ENCODE measurements around the gene BCAP31. TPM values are rescaled to one million over a fixed set of nuclear protein-coding genes. Genes with fewer than 3 reads are reported as not detected.

The BCAP31 gene
- total and polyA plus RNA-seq, 2 of the 13 experiments (the other 11 are each of a cell fraction or from before 2014, with no cell fraction given), result 139 to 178 TPM

DNA sequence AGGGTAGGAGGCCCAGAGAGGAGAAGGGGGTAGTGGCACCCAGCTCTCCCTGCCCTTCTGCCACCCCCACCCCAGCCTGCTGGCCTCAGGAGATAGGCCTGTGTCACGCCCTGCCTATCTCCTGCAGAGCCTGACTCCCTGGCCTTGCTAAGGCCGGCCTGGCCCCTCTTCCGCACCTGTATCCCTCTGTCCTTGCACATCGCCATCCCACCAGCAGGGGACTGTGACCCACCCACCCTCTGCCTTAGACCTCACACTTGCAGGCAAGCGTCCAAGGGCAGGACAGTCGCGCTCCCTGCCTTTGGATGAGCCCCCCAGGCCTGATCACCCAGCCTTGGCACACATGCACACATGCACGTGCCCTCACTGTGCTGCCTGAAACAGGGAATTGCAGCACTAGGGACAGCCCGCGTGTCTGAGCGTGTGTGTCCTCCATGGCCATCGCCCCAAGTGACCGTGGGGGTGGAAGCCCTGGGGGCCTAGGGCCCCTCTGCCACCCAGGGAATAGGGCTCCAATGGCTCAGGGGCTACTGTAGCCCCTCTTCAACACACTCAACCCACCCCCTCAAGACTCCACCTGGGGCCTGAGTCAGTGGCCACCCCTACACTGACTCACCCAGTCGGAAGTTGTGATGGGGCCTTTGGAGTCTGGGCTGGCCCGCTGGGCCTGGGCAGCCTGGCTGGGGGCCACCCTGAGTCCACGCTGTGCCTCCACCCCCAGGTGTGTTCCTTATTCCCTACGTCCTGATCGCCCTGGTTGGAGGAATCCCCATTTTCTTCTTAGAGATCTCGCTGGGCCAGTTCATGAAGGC lies 34.3 kb downstream of the BCAP31 start:
- no peaks in the 10 kb centered on the region for H3K9me3 ChIP-seq (ENCODE audit: low read length)
- peak overlapping the region; percentile 75 for H3K4me2 ChIP-seq (ENCODE audit: low read depth, low read length)
- peak; percentile 44 for ATAC-seq
- BruUV-seq (replicated peaks), result TSS peak; percentile 46
- H3K27ac ChIP-seq (ENCODE audit: extremely low read length, insufficient read depth, low read length), result no peak overlapping the region
- H3K79me2 ChIP-seq (ENCODE audit: insufficient read depth, low read length), result peaks cover 20% of the 10 kb centered on the region
- ChIA-PET CTCF (ENCODE audit: low intra/inter-chr PET ratio, low total read pairs) (no interaction called here), POLR2A (no interaction called here)
- no peak for DNase-seq (ENCODE audit: low spot score)
- H4K20me1 ChIP-seq (ENCODE audit: insufficient read depth, low read length), result peaks cover 22% of the 10 kb centered on the region
- H2AFZ ChIP-seq (ENCODE audit: low read length), result no peak overlapping the region
- H3K4me1 ChIP-seq (ENCODE audit: insufficient read depth, low read length), result peaks cover 24% of the 10 kb centered on the region; the same call in 1 of the 2 replicates
- H3K4me3 ChIP-seq (replicated peaks in 1 of 3; ENCODE audit: insufficient read depth in 1 of 3, low read depth in 2 of 3, low read length in 3 of 3), result peak overlapping the region; percentile 37 to 74 (median 68)
- no peak for FAIRE-seq
- in situ Hi-C loops (cut with HindIII; ENCODE audit: extremely low pct_ligation_motif_present, low pct_unique_long_range_greater_than_20kb) (no loop called here), intact Hi-C loops (cut with micrococcal nuclease; ENCODE audit: unreplicated experiment) (no loop called here)
- H3K36me3 ChIP-seq (replicated peaks in 1 of 2; ENCODE audit: control insufficient read depth in 1 of 2, insufficient read depth in 2 of 2, low read length in 2 of 2), result peaks cover 0 to 3% of the 10 kb centered on the region in 2 experiments; a peak in 2 of 5 replicates
- WGBS (ENCODE audit: low lambda C conversion rate), result 20% methylated on average over 1 of the region's 19 CpGs
- no peaks in the 10 kb centered on the region for H3K27me3 ChIP-seq (ENCODE audit: control insufficient read depth in 1 of 2, insufficient read depth in 2 of 2, low read length in 2 of 2)
- peak overlapping the region; percentile 64 for H3K9ac ChIP-seq (ENCODE audit: insufficient read depth, low read depth, low read length)
- TF ChIP-seq, protein P1, sequence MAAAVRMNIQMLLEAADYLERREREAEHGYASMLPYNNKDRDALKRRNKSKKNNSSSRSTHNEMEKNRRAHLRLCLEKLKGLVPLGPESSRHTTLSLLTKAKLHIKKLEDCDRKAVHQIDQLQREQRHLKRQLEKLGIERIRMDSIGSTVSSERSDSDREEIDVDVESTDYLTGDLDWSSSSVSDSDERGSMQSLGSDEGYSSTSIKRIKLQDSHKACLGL (CRISPR knock-in tag; IDR thresholded peaks at IDR 0.05), result no peak
- TF ChIP-seq TBP (CRISPR knock-in tag; IDR thresholded peaks at IDR 0.05), result no peak
- no peak for TF ChIP-seq RELA (CRISPR knock-in tag; IDR thresholded peaks at IDR 0.05)
- no peak for TF ChIP-seq MAF1 (CRISPR knock-in tag; IDR thresholded peaks at IDR 0.05; ENCODE audit: borderline replicate concordance)
- TF ChIP-seq NR2F1 (CRISPR knock-in tag; IDR thresholded peaks at IDR 0.05), result no peak
- TF ChIP-seq, protein P2, sequence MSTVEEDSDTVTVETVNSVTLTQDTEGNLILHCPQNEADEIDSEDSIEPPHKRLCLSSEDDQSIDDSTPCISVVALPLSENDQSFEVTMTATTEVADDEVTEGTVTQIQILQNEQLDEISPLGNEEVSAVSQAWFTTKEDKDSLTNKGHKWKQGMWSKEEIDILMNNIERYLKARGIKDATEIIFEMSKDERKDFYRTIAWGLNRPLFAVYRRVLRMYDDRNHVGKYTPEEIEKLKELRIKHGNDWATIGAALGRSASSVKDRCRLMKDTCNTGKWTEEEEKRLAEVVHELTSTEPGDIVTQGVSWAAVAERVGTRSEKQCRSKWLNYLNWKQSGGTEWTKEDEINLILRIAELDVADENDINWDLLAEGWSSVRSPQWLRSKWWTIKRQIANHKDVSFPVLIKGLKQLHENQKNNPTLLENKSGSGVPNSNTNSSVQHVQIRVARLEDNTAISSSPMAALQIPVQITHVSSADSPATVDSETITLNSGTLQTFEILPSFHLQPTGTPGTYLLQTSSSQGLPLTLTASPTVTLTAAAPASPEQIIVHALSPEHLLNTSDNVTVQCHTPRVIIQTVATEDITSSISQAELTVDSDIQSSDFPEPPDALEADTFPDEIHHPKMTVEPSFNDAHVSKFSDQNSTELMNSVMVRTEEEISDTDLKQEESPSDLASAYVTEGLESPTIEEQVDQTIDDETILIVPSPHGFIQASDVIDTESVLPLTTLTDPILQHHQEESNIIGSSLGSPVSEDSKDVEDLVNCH (CRISPR knock-in tag; IDR thresholded peaks at IDR 0.05), result no peak
- TF ChIP-seq GABPB1 (CRISPR knock-in tag; IDR thresholded peaks at IDR 0.05), result no peak
- TF ChIP-seq ZNF230 (CRISPR knock-in tag; IDR thresholded peaks at IDR 0.05), result no peak
- TF ChIP-seq RBFOX2 (IDR thresholded peaks at IDR 0.05; ENCODE audit: low read depth, low read length), result peak; percentile 69
- TF ChIP-seq, protein P3, sequence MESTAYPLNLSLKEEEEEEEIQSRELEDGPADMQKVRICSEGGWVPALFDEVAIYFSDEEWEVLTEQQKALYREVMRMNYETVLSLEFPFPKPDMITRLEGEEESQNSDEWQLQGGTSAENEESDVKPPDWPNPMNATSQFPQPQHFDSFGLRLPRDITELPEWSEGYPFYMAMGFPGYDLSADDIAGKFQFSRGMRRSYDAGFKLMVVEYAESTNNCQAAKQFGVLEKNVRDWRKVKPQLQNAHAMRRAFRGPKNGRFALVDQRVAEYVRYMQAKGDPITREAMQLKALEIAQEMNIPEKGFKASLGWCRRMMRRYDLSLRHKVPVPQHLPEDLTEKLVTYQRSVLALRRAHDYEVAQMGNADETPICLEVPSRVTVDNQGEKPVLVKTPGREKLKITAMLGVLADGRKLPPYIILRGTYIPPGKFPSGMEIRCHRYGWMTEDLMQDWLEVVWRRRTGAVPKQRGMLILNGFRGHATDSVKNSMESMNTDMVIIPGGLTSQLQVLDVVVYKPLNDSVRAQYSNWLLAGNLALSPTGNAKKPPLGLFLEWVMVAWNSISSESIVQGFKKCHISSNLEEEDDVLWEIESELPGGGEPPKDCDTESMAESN (CRISPR knock-in tag; conservative IDR thresholded peaks at IDR 0.05), result no peak
- TF ChIP-seq, protein P4, sequence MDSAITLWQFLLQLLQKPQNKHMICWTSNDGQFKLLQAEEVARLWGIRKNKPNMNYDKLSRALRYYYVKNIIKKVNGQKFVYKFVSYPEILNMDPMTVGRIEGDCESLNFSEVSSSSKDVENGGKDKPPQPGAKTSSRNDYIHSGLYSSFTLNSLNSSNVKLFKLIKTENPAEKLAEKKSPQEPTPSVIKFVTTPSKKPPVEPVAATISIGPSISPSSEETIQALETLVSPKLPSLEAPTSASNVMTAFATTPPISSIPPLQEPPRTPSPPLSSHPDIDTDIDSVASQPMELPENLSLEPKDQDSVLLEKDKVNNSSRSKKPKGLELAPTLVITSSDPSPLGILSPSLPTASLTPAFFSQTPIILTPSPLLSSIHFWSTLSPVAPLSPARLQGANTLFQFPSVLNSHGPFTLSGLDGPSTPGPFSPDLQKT (CRISPR knock-in tag; IDR thresholded peaks at IDR 0.05; ENCODE audit: borderline replicate concordance), result no peak
- 0 out of 2 replicates have a peak, but pooled peaks have one; percentile 25 for TF ChIP-seq ZSCAN21 (CRISPR knock-in tag; IDR thresholded peaks at IDR 0.05; ENCODE audit: borderline replicate concordance)

All from HepG2 (cell line).